Endothelial cell of umbilical vein (primary cell): ENCODE results near the gene CD164L2. TPM values are rescaled to one million over a fixed set of nuclear protein-coding genes. Genes with fewer than 3 reads are reported as not detected.

Source experiments
- BruUV-seq: library from RNA; stranded (reverse); fragments of 400-500 nt; replicated peaks from 2 replicates; lab custom pipeline; 2021; lab: Mats Ljungman, UMichigan
- CTCF ChIA-PET: fragments of 300-600, 350-600 bp; sonication (Branson Sonifier 250); formaldehyde crosslinking; loops from one replicate; lab custom pipeline; 2021; ENCODE audit warnings: antibody characterized with exemption, inconsistent platforms; lab: Charles Lee
- POLR2A ChIA-PET: fragments of 300-600, 350-600 bp; sonication (Branson Sonifier 250); formaldehyde crosslinking; loops from one replicate; lab custom pipeline; 2021; ENCODE audit warnings: antibody characterized with exemption, inconsistent platforms; lab: Charles Lee
- DNase-seq: peaks from one replicate; pipeline ENCODE4 v3.0.0-alpha.2; 2011; ENCODE audit warnings: low read depth, low spot score
- FAIRE-seq: peaks from 2 replicates; lab custom pipeline; 2011; peaks lifted over from hg19 to GRCh38; lab: Jason Lieb, UNC
- H2AFZ ChIP-seq: 2 replicates; pipeline ENCODE4 v1.6.0; 2012; ENCODE audit warnings: low read depth, low read length, control low read depth, inconsistent platforms
- H3K27ac ChIP-seq: 2 replicates; pipeline ENCODE4 v1.5.1; 2011; ENCODE audit warnings: low read depth, mild to moderate bottlenecking, control low read depth, low read length, moderate library complexity; ENCODE audit not compliant: insufficient read depth
- H3K27me3 ChIP-seq, 2 experiments: 2 replicates each; pipeline versions ENCODE4 v1.6.0 to v1.6.1; 2011; ENCODE audit warnings: low read length in 2 of 2, mixed read lengths in 1 of 2; ENCODE audit not compliant: control insufficient read depth in 2 of 2, insufficient read depth in 2 of 2
- H3K36me3 ChIP-seq, 2 experiments: 2 replicates in 1 of 2; 3 replicates in 1 of 2; pipeline ENCODE4 v1.5.1; 2011; ENCODE audit warnings: low read length in 2 of 2, mild to moderate bottlenecking in 1 of 2, moderate library complexity in 1 of 2; ENCODE audit not compliant: control insufficient read depth in 2 of 2, insufficient read depth in 2 of 2; ENCODE audit errors: extremely low read depth in 1 of 2
- H3K4me1 ChIP-seq: 3 replicates; pipeline ENCODE4 v1.5.1; 2011; ENCODE audit warnings: mild to moderate bottlenecking, low read length; ENCODE audit not compliant: control insufficient read depth, insufficient read depth; ENCODE audit errors: extremely low read depth
- H3K4me2 ChIP-seq: 2 replicates; pipeline ENCODE4 v1.6.1; 2011; ENCODE audit warnings: low read length, control low read depth, mixed read lengths; ENCODE audit not compliant: insufficient read depth
- H3K4me3 ChIP-seq, 3 experiments: fragments of 200-600 bp in 1 of 3; sonication (generic), shearing (Covaris generic) in 1 of 3; replicated peaks in 1 of 3; 2 replicates each; pipeline ENCODE4 v1.5.1; 2011 to 2016; ENCODE audit warnings: control low read depth in 3 of 3, low read length in 3 of 3, mild to moderate bottlenecking in 2 of 3, inconsistent platforms in 1 of 3, low read depth in 1 of 3, moderate library complexity in 1 of 3; ENCODE audit not compliant: insufficient read depth in 1 of 3
- H3K79me2 ChIP-seq: 2 replicates; pipeline ENCODE4 v1.6.0; 2012; ENCODE audit warnings: low read length, inconsistent platforms; ENCODE audit not compliant: control insufficient read depth, insufficient read depth
- H3K9ac ChIP-seq: replicated peaks from 2 replicates; pipeline ENCODE3; 2011; ENCODE audit warnings: low read length, control low read depth; ENCODE audit not compliant: insufficient read depth; ENCODE audit errors: extremely low read depth
- H3K9me1 ChIP-seq: replicated peaks from 3 replicates; pipeline ENCODE4 v1.6.0; 2011; ENCODE audit warnings: mild to moderate bottlenecking, low read length; ENCODE audit not compliant: control insufficient read depth, insufficient read depth; ENCODE audit errors: extremely low read depth
- H3K9me3 ChIP-seq: replicated peaks from 2 replicates; pipeline ENCODE4 v1.5.1; 2012; ENCODE audit warnings: low read length, inconsistent platforms; ENCODE audit not compliant: control insufficient read depth, insufficient read depth
- H4K20me1 ChIP-seq: replicated peaks from 2 replicates; pipeline ENCODE3; 2011; ENCODE audit warnings: mild to moderate bottlenecking, low read length; ENCODE audit not compliant: control insufficient read depth, insufficient read depth; ENCODE audit errors: extremely low read depth
- CTCF ChIP-seq, 2 donors: IDR thresholded peaks; 1 replicate in 1 of 2; 2 replicates in 1 of 2; pipeline ENCODE4 v1.5.1; 2011; ENCODE audit warnings: low read length in 2 of 2, mild to moderate bottlenecking in 2 of 2, moderate library complexity in 2 of 2, control low read depth in 1 of 2, inconsistent platforms in 1 of 2, low read depth in 1 of 2; ENCODE audit not compliant: insufficient read depth in 1 of 2; ENCODE audit errors: extremely low read depth in 1 of 2
- EZH2 ChIP-seq: IDR thresholded peaks from 2 replicates; pipeline ENCODE4 v1.6.1; 2012; ENCODE audit warnings: borderline replicate concordance, low read depth, mild to moderate bottlenecking, moderate library complexity, low read length, inconsistent platforms; ENCODE audit not compliant: severe bottlenecking
- FOS ChIP-seq: IDR thresholded peaks from 2 replicates; pipeline ENCODE4 v1.6.1; 2011; ENCODE audit warnings: mild to moderate bottlenecking, low read length, moderate library complexity, borderline replicate concordance; ENCODE audit not compliant: insufficient read depth
- GATA2 ChIP-seq: IDR thresholded peaks from 2 replicates; pipeline ENCODE4 v1.7.0; 2011; ENCODE audit warnings: low read depth, mild to moderate bottlenecking, moderate library complexity, mixed read lengths, low read length; ENCODE audit not compliant: insufficient read length, insufficient read depth
- JUN ChIP-seq: IDR thresholded peaks from 2 replicates; pipeline ENCODE4 v1.6.1; 2011; ENCODE audit warnings: borderline replicate concordance, low read depth; ENCODE audit not compliant: insufficient read length, insufficient read depth
- MAX ChIP-seq: IDR thresholded peaks from 2 replicates; pipeline ENCODE4 v1.6.1; 2011; ENCODE audit not compliant: insufficient read depth, insufficient read length
- MYC ChIP-seq: IDR thresholded peaks from one replicate; pipeline ENCODE4 v1.6.1; 2011; ENCODE audit warnings: mild to moderate bottlenecking, low read depth, low read length
- POLR2A ChIP-seq: IDR thresholded peaks from 2 replicates; pipeline ENCODE4 v1.6.1; 2012; ENCODE audit warnings: low read depth, mild to moderate bottlenecking, control low read depth, low read length
- POLR2AphosphoS5 ChIP-seq: IDR thresholded peaks from 2 replicates; pipeline ENCODE4 v1.6.1; 2012; ENCODE audit warnings: low read depth, mild to moderate bottlenecking, control low read depth, low read length, moderate library complexity; ENCODE audit not compliant: insufficient read depth
- dilution Hi-C: fragments of 300-500 bp; cut with MboI; formaldehyde crosslinking; loops from one replicate; pipeline ENCODE4 v1.15.0; 2019; ENCODE audit warnings: low sequenced_read_pairs; ENCODE audit not compliant: extremely low pct_ligation_motif_present
- intact Hi-C: fragments of 100-400 bp; cut with micrococcal nuclease; formaldehyde crosslinking; loops from one replicate; pipeline ENCODE4 v1.10.0; 2022
- polyA plus RNA-seq, 4 experiments: library from polyadenylated mRNA; depleted of rRNA in 3 of 4; stranded (reverse) in 3 of 4; unstranded in 1 of 4; fragments of >200 nt; gene quantifications; 2 replicates each; pipeline versions ENCODE4 v1.2.1 to v1.2.3, GENCODE V29; 2011 to 2012; ENCODE audit warnings: missing spikeins in 1 of 4
- total RNA-seq: library from RNA; stranded (reverse); gene quantifications from 2 replicates; pipeline ENCODE4 v1.2.3, GENCODE V29; 2021

Gene CD164L2
- total and polyA plus RNA-seq, 2 donors (not counting 3 experiments of a cell fraction or from before 2014, with no cell fraction given) = not detected

- Histone ChIP-seq H3K4me3 (no peak within 1 kb of the TSS), H3K27me3 (no peaks in the 10 kb centered on the region), H3K4me2 (no peak within 1 kb of the TSS), H3K9me1 (no peaks in the 10 kb centered on the region), H3K27ac (no peak within 1 kb of the TSS), H3K4me1 (no peaks in the 10 kb centered on the region), H3K36me3 (peaks cover 0 to under 1% of the 10 kb centered on the region in 2 experiments), H3K79me2 (no peaks in the 10 kb centered on the region), H4K20me1 (no peaks in the 10 kb centered on the region), H3K9ac (no peak within 1 kb of the TSS), H3K9me3 (no peaks in the 10 kb centered on the region), H2AFZ (no peak within 1 kb of the TSS)
- CTCF ChIA-PET = interaction anchor here (0.9 to 2.4 kb wide), 4 partner anchors 9 to 46 kb away, joined by 3 to 13 read pairs (median 4); no protein-coding TSS in a partner anchor
- TF ChIP-seq MYC = no peak
- TF ChIP-seq EZH2 = no peak
- no peak for TF ChIP-seq JUN
- TF ChIP-seq POLR2AphosphoS5 = no peak
- no peak for TF ChIP-seq MAX
- TF ChIP-seq CTCF (IDR thresholded peaks at IDR 0.05; ENCODE audit: extremely low read depth in 1 of 2, insufficient read depth in 1 of 2, low read depth in 1 of 2, low read length in 2 of 2) = no peak
- TF ChIP-seq POLR2A = no peak
- TF ChIP-seq FOS = no peak
- TF ChIP-seq GATA2 = no peak
- DNase-seq (no peak), FAIRE-seq (no peak)
- dilution Hi-C loops (no loop called here), intact Hi-C loops (no loop called here)
- no TSS peak for BruUV-seq
- POLR2A ChIA-PET = no interaction called here
Measured at GRCh38 chr1:27341525-27342252, 41.4 kb downstream of the CD164L2 start, which contains the start of gene SYTL1. Gene SYTL1, plus strand, starts transcription at chr1:27342022. Its CDS starts 3,313 bp downstream, at chr1:27345335.
